Fibroblast of villous mesenchyme (primary cell): ENCODE measurements around the gene RANBP17. TPM values are rescaled to one million over a fixed set of nuclear protein-coding genes. Genes with fewer than 3 reads are reported as not detected.
A peak's percentile ranks its signal among the peaks of the same experiment; 100 is the strongest.

ENCODE experiments used
- DNase-seq: peaks from one replicate; pipeline ENCODE4 v3.0.0-alpha.2; 2010; ENCODE audit warnings: low read depth
- H3K4me3 ChIP-seq: 2 replicates; pipeline ENCODE4 v1.5.1; 2011; ENCODE audit warnings: low read depth, mild to moderate bottlenecking, low read length
- CTCF ChIP-seq: IDR thresholded peaks from 2 replicates; pipeline ENCODE4 v1.5.1; 2012; ENCODE audit warnings: low read depth, mild to moderate bottlenecking, low read length; ENCODE audit not compliant: insufficient read depth
- total RNA-seq: library from RNA; depleted of rRNA; stranded (reverse); fragments of >200 nt; gene quantifications from 2 replicates; pipeline ENCODE4 v1.2.3, GENCODE V29; 2012

The RANBP17 gene
- total RNA-seq, 1 donor: 33.7 TPM

DNA sequence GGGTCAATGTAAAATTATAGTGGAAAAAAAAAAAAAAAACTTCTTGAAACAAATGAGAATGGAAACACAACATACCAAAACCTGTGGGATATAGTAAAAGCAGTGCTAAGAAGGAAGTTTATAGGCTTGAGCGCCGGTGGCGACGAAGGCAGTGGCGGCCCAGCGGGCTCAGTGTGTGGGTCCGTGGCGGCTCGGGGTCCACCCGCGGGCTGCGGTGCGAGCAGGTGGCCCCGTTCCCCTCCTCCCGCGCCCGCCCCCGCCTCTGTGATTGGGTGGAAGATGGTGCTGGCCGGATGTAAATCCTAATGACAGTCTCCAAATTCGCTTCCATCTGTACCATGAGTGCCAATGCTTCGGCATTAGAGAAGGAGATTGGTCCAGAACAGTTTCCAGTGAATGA lies 389.7 kb downstream of the RANBP17 start:
- no peak for TF ChIP-seq CTCF
- no peak for DNase-seq
- no peak overlapping the region for H3K4me3 ChIP-seq

DNA sequence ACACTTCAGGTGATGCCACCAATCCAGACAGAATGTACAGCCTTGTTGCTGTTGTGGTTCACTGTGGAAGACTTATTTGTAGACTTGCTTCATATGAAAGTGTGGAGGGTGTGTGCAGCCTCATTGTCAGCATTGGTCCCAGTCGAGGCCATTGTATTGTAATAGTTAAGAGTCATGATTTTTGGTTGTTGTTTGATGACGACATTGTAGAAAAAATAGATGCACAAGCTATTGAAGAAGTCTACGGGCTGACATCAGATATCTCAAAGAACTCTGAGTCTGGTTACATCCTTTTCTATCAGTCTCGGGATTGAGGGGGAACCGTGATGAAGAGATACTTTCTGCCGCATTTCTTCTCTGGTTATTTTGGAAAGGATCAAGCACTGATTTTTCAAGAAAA lies 390.9 kb downstream of the RANBP17 start:
- DNase-seq: no peak
- TF ChIP-seq CTCF: no peak

DNA sequence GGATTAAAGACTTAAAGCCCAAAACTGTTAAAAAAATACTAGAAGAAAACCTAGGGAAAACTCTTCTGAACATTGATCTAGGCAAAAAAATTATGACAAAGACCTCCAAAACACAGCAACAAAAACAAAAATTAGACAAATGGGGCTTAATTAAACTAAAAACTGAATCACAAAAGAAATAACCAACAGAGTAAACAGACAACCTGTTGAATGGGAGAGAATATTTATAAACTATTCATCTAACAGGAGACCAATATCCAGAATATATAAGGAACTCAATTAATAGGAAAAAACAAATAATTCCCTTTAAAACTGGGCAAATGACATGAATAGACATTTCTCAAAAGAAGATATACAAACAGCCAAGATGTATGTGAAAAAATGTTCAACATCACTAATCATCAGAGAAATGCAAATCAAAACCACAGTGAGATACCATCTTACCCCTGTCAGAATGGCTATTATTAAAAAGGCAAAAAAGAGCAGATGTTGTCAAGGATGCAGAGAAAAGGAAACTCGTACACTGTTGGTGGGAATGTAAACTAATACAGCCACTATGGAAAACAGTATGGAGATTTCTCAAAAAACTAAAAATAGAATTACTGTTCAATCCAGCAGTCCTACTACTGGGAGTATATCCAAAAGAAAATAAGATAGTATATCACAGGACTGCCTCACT lies 397.1 kb downstream of the RANBP17 start:
- DNase-seq: peak; percentile 40
- TF ChIP-seq CTCF: no peak
- no peak overlapping the region for H3K4me3 ChIP-seq

More for the DNA sequence above, 390.9 kb downstream of the RANBP17 start:
- no peak overlapping the region for H3K4me3 ChIP-seq

- H3K4me3 ChIP-seq: no peak overlapping the region
- no peak for TF ChIP-seq CTCF
- no peak for DNase-seq
These were observed 399.5 kb downstream of the RANBP17 start for GRCh38 chr5:171261361-171261760.

GRCh38 chr5:171261904-171262303 lies 400.1 kb downstream of the RANBP17 start:
- TF ChIP-seq CTCF: no peak
- H3K4me3 ChIP-seq: no peak overlapping the region
- DNase-seq: no peak

- DNase-seq: no peak
- no peak overlapping the region for H3K4me3 ChIP-seq
These were observed 401.4 kb downstream of the RANBP17 start for GRCh38 chr5:171263181-171263580.

More at GRCh38 chr5:171263181-171263580, 401.4 kb downstream of the RANBP17 start:
- TF ChIP-seq CTCF: no peak
